Fibroblast of villous mesenchyme (primary cell): ENCODE results near the gene DESI1. TPM values are rescaled to one million over a fixed set of nuclear protein-coding genes. Genes with fewer than 3 reads are reported as not detected.

Experiments
- DNase-seq: peaks from one replicate; pipeline ENCODE4 v3.0.0-alpha.2; 2010; ENCODE audit warnings: low read depth
- H3K4me3 ChIP-seq: 2 replicates; pipeline ENCODE4 v1.5.1; 2011; ENCODE audit warnings: low read depth, mild to moderate bottlenecking, low read length
- total RNA-seq: library from RNA; depleted of rRNA; stranded (reverse); fragments of >200 nt; gene quantifications from 2 replicates; pipeline ENCODE4 v1.2.3, GENCODE V29; 2012
- TF ChIP-seq, protein P1 (sequence below): IDR thresholded peaks from 2 replicates; pipeline ENCODE4 v1.5.1; 2012; ENCODE audit warnings: low read depth, mild to moderate bottlenecking, low read length; ENCODE audit not compliant: insufficient read depth

DESI1 gene
- total RNA-seq, 1 donor, result 27.6 TPM

DNA sequence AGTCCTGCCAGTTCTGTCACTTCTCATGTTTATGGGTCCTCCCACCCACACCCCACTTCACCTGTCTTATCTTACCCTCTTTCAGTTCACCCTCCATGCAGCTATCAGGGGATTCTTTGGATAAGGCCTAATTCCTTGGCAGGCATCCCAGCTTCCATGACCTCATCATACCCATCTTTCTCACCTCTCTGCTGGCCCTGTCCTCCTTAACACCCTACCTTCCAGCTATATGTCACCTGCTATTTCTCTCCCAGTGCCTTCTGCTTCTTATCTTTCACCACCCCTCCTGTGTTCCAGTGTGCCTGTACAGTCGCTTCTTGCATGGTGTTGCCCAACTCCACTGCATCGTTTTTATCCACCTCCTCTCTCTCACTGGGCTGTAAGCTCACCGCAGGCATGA is 39.6 kb upstream of the DESI1 start:
- no peak overlapping the region for H3K4me3 ChIP-seq
- peak; percentile 16 for DNase-seq
- TF ChIP-seq, protein P1, sequence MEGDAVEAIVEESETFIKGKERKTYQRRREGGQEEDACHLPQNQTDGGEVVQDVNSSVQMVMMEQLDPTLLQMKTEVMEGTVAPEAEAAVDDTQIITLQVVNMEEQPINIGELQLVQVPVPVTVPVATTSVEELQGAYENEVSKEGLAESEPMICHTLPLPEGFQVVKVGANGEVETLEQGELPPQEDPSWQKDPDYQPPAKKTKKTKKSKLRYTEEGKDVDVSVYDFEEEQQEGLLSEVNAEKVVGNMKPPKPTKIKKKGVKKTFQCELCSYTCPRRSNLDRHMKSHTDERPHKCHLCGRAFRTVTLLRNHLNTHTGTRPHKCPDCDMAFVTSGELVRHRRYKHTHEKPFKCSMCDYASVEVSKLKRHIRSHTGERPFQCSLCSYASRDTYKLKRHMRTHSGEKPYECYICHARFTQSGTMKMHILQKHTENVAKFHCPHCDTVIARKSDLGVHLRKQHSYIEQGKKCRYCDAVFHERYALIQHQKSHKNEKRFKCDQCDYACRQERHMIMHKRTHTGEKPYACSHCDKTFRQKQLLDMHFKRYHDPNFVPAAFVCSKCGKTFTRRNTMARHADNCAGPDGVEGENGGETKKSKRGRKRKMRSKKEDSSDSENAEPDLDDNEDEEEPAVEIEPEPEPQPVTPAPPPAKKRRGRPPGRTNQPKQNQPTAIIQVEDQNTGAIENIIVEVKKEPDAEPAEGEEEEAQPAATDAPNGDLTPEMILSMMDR, result no peak

DNA sequence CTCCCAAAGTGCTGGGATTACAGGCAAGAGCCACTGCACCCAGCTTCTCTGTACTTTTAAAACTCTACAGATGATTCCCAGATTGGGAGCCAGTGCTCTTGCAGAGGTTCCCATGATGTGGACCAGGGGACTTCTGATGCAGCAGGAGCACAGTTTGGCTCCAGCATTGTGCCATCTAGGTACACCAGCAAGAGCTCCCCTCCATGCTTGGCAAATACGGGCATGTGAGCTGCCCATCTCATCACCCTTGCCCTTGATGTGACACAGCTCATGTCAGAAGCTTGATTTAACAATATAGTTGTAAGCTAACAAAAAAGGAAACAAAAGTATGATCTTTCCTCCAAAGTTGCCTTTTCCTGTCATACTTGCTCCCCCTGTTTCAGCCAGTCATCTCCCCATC is 39.1 kb upstream of the DESI1 start:
- DNase-seq, result no peak
- TF ChIP-seq, protein P1, result no peak
- no peak overlapping the region for H3K4me3 ChIP-seq

DNA sequence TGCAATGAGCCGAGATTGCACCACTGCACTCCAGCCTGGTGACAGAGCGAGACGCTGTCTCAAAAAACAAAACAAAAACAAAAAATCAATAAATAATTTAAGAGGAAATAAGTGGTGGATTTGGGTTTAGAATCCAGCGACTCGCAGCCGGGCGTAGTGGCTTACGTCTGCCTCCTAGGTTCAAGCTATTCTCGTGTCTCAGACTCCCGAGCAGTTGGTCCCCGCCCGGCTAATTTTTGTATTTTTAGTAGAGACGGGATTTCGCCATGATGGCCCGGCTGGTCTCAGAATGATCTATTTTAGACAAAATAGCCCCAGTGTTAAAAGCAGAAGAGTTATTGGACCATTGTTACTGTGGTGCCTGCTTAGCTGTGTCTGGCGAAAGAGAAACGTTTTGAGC is 38.0 kb upstream of the DESI1 start:
- TF ChIP-seq, protein P1, result no peak
- no peak for DNase-seq
- H3K4me3 ChIP-seq, result no peak overlapping the region

DNA sequence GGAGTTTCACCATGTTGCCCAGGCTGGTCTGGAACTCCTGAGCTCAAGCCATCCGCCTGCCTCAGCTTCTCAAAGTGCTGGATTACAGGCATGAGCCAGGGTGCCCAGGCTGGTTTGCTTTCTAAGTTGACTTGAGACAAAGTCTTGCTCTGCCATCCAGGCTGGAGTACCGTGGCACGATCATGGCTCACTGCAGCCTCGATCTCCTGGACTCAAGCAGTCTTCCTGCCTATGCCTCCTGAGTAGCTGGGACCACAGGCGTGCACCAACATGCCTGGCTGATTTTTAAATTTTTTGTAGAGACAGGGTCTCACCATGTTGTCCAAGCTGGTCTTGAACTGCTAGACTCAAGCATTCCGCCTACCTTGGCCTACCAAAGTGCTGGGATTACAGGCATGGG is 36.9 kb upstream of the DESI1 start:
- H3K4me3 ChIP-seq, result no peak overlapping the region
- TF ChIP-seq, protein P1, result no peak
- no peak for DNase-seq

DNA sequence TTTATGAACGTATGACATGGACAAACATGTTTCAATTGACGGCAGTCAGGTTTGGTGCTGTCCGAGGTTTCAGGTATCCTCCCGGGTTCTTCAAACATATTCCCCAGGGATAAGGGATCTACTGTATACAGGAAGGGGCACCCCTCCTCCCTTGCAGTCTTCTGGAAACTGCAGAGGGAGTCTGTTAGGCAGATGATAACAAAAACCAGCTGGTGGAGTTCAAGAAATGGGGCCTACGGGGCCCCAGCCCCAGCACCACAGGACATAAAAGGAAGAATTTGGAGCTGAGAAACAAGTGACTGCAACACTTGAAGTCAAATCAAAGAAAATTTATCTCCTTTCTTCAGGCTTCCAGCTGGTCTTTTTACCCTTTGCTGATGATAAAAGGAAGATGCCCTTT is 35.7 kb upstream of the DESI1 start:
- DNase-seq, result peak; percentile 58

DNA sequence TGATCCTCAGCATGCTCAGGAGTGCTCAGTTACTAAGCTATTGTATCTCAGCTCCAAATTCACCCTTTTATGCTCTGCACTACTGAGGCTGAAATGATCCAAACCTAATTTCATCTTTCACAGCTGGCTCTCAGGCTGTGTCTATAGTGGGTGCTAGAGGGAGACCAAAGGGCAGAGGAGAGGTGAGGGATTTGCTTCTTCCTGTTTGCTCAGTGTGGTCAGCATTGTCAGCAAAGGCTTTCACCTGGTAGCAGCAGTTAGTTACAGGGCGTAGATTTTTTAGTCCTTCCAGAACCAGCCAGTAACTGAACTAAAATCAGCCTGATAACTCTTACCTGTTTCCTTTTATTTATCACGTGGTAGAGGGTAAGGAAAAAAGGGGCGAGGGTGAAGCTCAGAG is 33.5 kb upstream of the DESI1 start:
- no peak overlapping the region for H3K4me3 ChIP-seq
- no peak for DNase-seq
- TF ChIP-seq, protein P1, result no peak

More for the DNA sequence above, 35.7 kb upstream of the DESI1 start:
- H3K4me3 ChIP-seq, result no peak overlapping the region
- TF ChIP-seq, protein P1, result no peak

DNA sequence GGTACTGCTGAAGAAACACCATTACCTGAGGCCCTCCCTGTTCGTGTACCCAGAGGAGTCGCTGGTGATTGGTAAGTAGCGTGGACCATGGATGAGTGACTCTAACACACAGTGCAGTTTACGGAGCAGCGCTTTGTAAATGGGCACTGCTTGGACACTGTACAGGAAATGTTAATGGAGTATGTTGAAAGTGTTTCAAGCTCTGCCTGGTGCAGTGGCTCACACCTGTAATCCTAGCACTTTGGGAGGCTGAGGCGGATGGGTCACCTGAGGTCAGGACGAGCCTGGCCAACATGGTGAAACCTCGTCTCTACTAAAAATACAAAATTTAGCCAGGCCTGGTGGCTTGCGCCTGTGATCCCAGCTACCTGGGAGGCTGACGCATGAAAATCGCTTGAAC is 30.0 kb upstream of the DESI1 start:
- DNase-seq, result no peak
- TF ChIP-seq, protein P1, result no peak
- H3K4me3 ChIP-seq, result no peak overlapping the region
